ENCODE measurements around the gene EFL1.

- TF ChIP-seq CTCF (conservative IDR thresholded peaks at IDR 0.05; ENCODE audit: low read depth, low read length) = no peak
- TF ChIP-seq POLR2A (IDR thresholded peaks at IDR 0.05; ENCODE audit: low read depth, low read length) = no peak
- no peak for TF ChIP-seq MAZ (IDR thresholded peaks at IDR 0.05; ENCODE audit: borderline replicate concordance, low read depth, low read length)
- TF ChIP-seq SMC3 (IDR thresholded peaks at IDR 0.05; ENCODE audit: low read depth, low read length) = no peak
- TF ChIP-seq BHLHE40 (IDR thresholded peaks at IDR 0.05; ENCODE audit: low read depth, low read length) = no peak
- no peak for TF ChIP-seq RAD21 (IDR thresholded peaks at IDR 0.05; ENCODE audit: low read length)
- TF ChIP-seq MAFK (IDR thresholded peaks at IDR 0.05; ENCODE audit: low read depth, low read length) = no peak
- no peak for TF ChIP-seq FOS (IDR thresholded peaks at IDR 0.05; ENCODE audit: low read depth, low read length)
- TF ChIP-seq USF2 (IDR thresholded peaks at IDR 0.05; ENCODE audit: low read depth, low read length) = no peak
- TF ChIP-seq RFX5 (IDR thresholded peaks at IDR 0.05; ENCODE audit: low read depth, low read length) = no peak
- no peak for TF ChIP-seq MXI1 (IDR thresholded peaks at IDR 0.05; ENCODE audit: borderline replicate concordance, low read depth, low read length)
- TF ChIP-seq CEBPB (IDR thresholded peaks at IDR 0.05; ENCODE audit: low read depth, low read length) = no peak
Observed at GRCh38 chr15:82136120-82136519, 126.4 kb downstream of the EFL1 start.
